ENCODE results near the gene KAZALD1.

The KAZALD1 gene

GRCh38 chr10:101047961-101048892 lies 13.6 kb upstream of the KAZALD1 start:
- no peak for DNase-seq (ENCODE audit: low spot score)

GRCh38 chr10:101050208-101051069 lies 11.3 kb upstream of the KAZALD1 start:
- peak; percentile 81 for DNase-seq (ENCODE audit: low spot score)

GRCh38 chr10:101052285-101052684 lies 9.5 kb upstream of the KAZALD1 start:
- no peak for DNase-seq (ENCODE audit: low spot score)

DNA sequence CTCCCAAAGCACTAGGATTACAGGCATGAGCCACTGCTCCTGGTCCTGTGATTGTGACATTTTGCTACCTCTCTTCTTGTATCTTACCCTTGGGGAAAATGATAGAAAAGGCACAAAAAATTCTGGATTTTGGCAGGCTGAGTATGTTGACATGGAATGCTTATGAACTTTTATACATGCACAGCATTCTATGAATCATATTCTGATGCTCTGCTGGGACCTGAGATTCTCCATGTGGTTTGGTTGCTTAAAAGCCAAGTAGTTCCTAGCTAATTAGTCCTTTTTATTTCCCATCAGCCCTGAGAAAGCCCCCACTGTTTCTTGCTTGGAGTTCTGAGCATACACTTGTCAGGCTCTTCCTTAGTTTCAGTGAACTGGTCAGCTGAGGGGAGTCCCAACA lies 8.3 kb upstream of the KAZALD1 start:
- no peak for DNase-seq (ENCODE audit: low spot score)

DNA sequence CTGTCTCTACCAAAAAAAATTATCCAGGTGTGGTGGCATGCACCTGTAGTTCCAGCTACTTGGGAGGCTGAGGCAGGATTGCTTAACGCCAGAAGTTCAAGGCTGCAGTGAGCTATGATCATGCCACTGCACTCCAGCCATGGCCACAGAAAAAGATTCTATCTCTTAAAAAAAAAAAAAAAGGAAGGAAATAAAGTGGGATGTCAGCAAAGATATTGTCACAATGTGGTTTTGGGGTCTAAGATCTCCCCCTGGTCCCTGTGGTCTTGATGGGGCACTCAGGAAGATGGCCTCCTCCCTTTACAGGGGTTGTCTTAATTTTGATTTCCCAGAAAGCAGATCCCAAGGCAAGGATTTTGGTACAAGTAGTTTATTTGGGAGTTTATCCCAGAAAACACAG lies 7.4 kb upstream of the KAZALD1 start:
- DNase-seq (ENCODE audit: low spot score): no peak

DNA sequence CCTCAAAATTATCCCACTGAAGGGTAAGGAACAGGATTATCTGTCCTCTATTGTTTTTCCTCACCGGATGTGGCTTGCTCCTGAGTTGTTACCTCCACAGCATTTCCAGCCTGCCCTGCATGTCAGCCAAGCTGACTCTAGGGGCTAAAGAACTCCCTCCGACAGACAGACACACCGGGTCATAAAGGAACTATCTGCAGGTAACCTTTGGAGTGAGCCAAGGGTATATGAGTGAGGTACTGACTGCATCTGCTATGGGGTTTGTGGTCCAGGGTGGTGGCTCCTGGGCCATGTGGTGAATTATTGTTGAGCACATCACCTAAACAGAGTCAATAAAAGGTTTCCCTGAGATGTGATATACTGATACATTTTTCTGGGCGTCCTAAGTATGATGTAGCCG lies 6.9 kb upstream of the KAZALD1 start:
- DNase-seq (ENCODE audit: low spot score): no peak

DNA sequence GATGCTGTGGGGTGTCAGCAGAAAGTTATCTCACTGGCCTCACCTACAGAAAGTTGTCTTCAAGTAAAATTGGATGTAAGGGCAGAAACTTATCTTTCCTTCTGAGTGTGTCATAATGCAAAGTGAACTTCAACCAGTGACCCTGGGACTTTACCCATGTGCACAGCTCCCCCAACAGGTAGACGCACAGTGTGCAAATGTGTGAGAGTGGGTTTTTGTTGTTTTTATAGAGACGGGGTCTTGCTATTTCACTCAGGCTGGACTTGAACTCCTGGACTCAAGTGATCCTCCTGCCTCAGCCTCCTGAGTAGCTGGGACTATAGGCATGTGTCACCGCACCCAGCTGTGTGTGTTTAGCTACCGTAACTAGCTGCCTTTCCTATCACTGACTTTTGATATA lies 6.4 kb upstream of the KAZALD1 start:
- no peak for DNase-seq (ENCODE audit: low spot score)

- DNase-seq (ENCODE audit: low spot score): no peak
Observed at GRCh38 chr10:101056365-101057151, 5.2 kb upstream of the KAZALD1 start.

GRCh38 chr10:101060036-101060950 lies 1.5 kb upstream of the KAZALD1 start:
- peak; percentile 80 for DNase-seq (ENCODE audit: low spot score)

GRCh38 chr10:101060951-101061623 lies 702 bp upstream of the KAZALD1 start:
- peak; percentile 90 for DNase-seq (ENCODE audit: low spot score)

DNA sequence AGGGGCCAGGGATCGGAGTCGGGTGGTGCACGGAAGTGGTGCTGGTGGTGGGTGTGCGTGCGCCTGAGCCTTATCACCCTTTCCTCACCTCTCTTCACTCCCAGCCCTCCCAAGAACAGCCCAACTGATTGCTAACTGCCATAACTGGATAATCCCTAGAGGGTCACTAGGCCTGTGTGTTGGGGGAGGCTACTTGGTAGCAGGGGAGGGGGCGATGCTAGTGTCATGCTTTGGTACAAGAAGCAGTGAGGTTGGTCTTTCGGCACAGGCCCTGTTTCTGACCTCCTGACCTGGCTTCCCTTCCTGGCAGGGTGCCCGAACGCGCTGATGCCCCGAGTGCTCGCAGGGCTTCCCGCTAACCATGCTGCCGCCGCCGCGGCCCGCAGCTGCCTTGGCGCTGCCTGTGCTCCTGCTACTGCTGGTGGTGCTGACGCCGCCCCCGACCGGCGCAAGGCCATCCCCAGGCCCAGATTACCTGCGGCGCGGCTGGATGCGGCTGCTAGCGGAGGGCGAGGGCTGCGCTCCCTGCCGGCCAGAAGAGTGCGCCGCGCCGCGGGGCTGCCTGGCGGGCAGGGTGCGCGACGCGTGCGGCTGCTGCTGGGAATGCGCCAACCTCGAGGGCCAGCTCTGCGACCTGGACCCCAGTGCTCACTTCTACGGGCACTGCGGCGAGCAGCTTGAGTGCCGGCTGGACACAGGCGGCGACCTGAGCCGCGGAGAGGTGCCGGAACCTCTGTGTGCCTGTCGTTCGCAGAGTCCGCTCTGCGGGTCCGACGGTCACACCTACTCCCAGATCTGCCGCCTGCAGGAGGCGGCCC lies 652 bp downstream of the KAZALD1 start:
- peak; percentile 77 for DNase-seq (ENCODE audit: low spot score)

GRCh38 chr10:101063050-101063525 lies 1.3 kb downstream of the KAZALD1 start:
- no peak for DNase-seq (ENCODE audit: low spot score)

- DNase-seq (ENCODE audit: low spot score): no peak
Observed at GRCh38 chr10:101063548-101064414, 2.0 kb downstream of the KAZALD1 start.

DNA sequence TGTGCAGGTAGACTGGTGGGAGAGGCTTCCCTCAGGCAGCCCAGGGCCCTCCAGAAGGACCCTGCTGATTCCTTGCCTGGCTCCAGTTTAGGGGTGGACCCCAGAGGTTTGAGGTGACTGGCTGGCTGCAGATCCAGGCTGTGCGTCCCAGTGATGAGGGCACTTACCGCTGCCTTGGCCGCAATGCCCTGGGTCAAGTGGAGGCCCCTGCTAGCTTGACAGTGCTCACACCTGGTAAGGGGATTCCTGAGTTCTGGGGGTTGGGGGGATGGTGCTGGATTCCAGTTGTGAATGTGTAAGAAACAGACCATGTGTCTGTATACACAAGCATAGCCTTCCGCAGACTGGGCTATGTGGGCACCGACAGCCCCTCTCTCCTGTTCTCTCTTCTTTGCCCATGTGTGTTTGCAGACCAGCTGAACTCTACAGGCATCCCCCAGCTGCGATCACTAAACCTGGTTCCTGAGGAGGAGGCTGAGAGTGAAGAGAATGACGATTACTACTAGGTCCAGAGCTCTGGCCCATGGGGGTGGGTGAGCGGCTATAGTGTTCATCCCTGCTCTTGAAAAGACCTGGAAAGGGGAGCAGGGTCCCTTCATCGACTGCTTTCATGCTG lies 2.7 kb downstream of the KAZALD1 start:
- no peak for DNase-seq (ENCODE audit: low spot score)

- DNase-seq (ENCODE audit: low spot score): no peak
Observed at GRCh38 chr10:101065481-101066145, 3.8 kb downstream of the KAZALD1 start.

GRCh38 chr10:101066146-101066895 lies 4.5 kb downstream of the KAZALD1 start:
- DNase-seq (ENCODE audit: low spot score): peak; percentile 83

- DNase-seq (ENCODE audit: low spot score): peak; percentile 55
Observed at GRCh38 chr10:101066896-101067355, 5.1 kb downstream of the KAZALD1 start.
